HEK293 (cell line): ENCODE results near the gene SLPI.
A peak's percentile ranks its signal among the peaks of the same experiment; 100 is the strongest.

Source experiments
- CTCF ChIA-PET: fragments of 350-600 bp; formaldehyde crosslinking; extraction: SDS; loops from one replicate; lab custom pipeline; 2021; ENCODE audit warnings: antibody characterized with exemption; lab: Yijun Ruan, JAX
- POLR2A ChIA-PET: fragments of 300-600 bp; formaldehyde crosslinking; extraction: SDS; loops from one replicate; lab custom pipeline; 2020; ENCODE audit warnings: antibody characterized with exemption, inconsistent platforms; lab: Yijun Ruan, JAX
- H3K27ac ChIP-seq: fragments of 200-500 bp; sonication (Bioruptor generic); 2 replicates; pipeline ENCODE4 v1.5.1; 2014; ENCODE audit warnings: low read depth, low read length, control low read depth, inconsistent platforms; ENCODE audit errors: extremely low read depth
- H3K36me3 ChIP-seq, 2 experiments: fragments of 200-500 bp in 1 of 2; sonication (Bioruptor generic) in 1 of 2; 1 replicate in 1 of 2; 2 replicates in 1 of 2; pipeline ENCODE4 v1.5.1; 2014 to 2017; ENCODE audit warnings: inconsistent platforms in 2 of 2, low read length in 2 of 2; ENCODE audit not compliant: control insufficient read depth in 2 of 2, insufficient read depth in 1 of 2
- H3K4me1 ChIP-seq: fragments of 200-500 bp; sonication (Bioruptor generic); 2 replicates; pipeline ENCODE4 v1.5.1; 2014; ENCODE audit warnings: mild to moderate bottlenecking, low read length, inconsistent platforms; ENCODE audit not compliant: control insufficient read depth, insufficient read depth
- H3K4me3 ChIP-seq: 2 replicates; pipeline ENCODE4 v1.5.1; 2011; ENCODE audit warnings: low read depth, mild to moderate bottlenecking, control low read depth, low read length, moderate library complexity
- H3K9me3 ChIP-seq: fragments of 200-500 bp; sonication (Bioruptor generic); 2 replicates; pipeline ENCODE4 v1.5.1; 2014; ENCODE audit warnings: low read depth, low read length, inconsistent platforms; ENCODE audit not compliant: control insufficient read depth, insufficient read depth
- GLI2 ChIP-seq: fragments of 450-650 bp; formaldehyde crosslinking; IDR thresholded peaks from 2 replicates; pipeline ENCODE4; 2017; ENCODE audit warnings: missing biosample characterization, missing genetic modification characterization, low read depth, borderline replicate concordance
- GLI4 ChIP-seq: fragments of 450-650 bp; formaldehyde crosslinking; IDR thresholded peaks from 2 replicates; pipeline ENCODE4 v1.5.1; 2016; ENCODE audit warnings: missing biosample characterization, missing genetic modification characterization
- IKZF3 ChIP-seq: fragments of 450-650 bp; IDR thresholded peaks from 2 replicates; pipeline ENCODE4 v1.5.0; 2018; ENCODE audit warnings: missing biosample characterization, mild to moderate bottlenecking, missing genetic modification characterization, moderate library complexity
- KLF10 ChIP-seq: fragments of 450-650 bp; IDR thresholded peaks from 2 replicates; pipeline ENCODE4 v1.5.1; 2018; ENCODE audit warnings: missing biosample characterization, mild to moderate bottlenecking, missing genetic modification characterization
- OSR2 ChIP-seq: fragments of 450-650 bp; formaldehyde crosslinking; IDR thresholded peaks from 2 replicates; pipeline ENCODE4 v1.5.1; 2016; ENCODE audit warnings: missing biosample characterization, missing genetic modification characterization
- PRDM1 ChIP-seq: fragments of 450-650 bp; formaldehyde crosslinking; IDR thresholded peaks from 2 replicates; pipeline ENCODE4; 2016; ENCODE audit warnings: missing biosample characterization, missing genetic modification characterization
- SP2 ChIP-seq: fragments of 450-650 bp; formaldehyde crosslinking; IDR thresholded peaks from 2 replicates; pipeline ENCODE4 v1.5.1; 2016; ENCODE audit warnings: missing biosample characterization, missing genetic modification characterization
- ZEB2 ChIP-seq: fragments of 450-650 bp; formaldehyde crosslinking; IDR thresholded peaks from 2 replicates; pipeline ENCODE4 v1.5.1; 2016; ENCODE audit warnings: missing biosample characterization, missing genetic modification characterization
- ZFP41 ChIP-seq: fragments of 450-650 bp; formaldehyde crosslinking; IDR thresholded peaks from 2 replicates; pipeline ENCODE4 v1.5.1; 2016; ENCODE audit warnings: missing biosample characterization, missing genetic modification characterization, borderline replicate concordance
- ZNF174 ChIP-seq: fragments of 450-650 bp; formaldehyde crosslinking; IDR thresholded peaks from 2 replicates; pipeline ENCODE4 v1.5.0; 2017; ENCODE audit warnings: missing biosample characterization, mild to moderate bottlenecking, missing genetic modification characterization
- ZNF223 ChIP-seq: fragments of 450-650 bp; formaldehyde crosslinking; IDR thresholded peaks from 2 replicates; pipeline ENCODE4 v1.5.1; 2016; ENCODE audit warnings: missing biosample characterization, missing genetic modification characterization
- ZNF23 ChIP-seq: fragments of 450-650 bp; formaldehyde crosslinking; IDR thresholded peaks from 2 replicates; pipeline ENCODE4 v1.5.1; 2016; ENCODE audit warnings: missing biosample characterization, missing genetic modification characterization, borderline replicate concordance
- ZNF292 ChIP-seq: fragments of 450-650 bp; formaldehyde crosslinking; IDR thresholded peaks from 2 replicates; pipeline ENCODE4 v1.5.1; 2016; ENCODE audit warnings: low read depth, missing biosample characterization, missing genetic modification characterization, borderline replicate concordance
- ZNF341 ChIP-seq: fragments of 450-650 bp; formaldehyde crosslinking; IDR thresholded peaks from 2 replicates; pipeline ENCODE4; 2016; ENCODE audit warnings: low read depth, missing biosample characterization, missing genetic modification characterization
- ZNF366 ChIP-seq: fragments of 450-650 bp; formaldehyde crosslinking; conservative IDR thresholded peaks from 2 replicates; pipeline ENCODE4 v1.5.1; 2016; ENCODE audit warnings: missing biosample characterization, missing genetic modification characterization
- ZNF391 ChIP-seq: fragments of 450-650 bp; formaldehyde crosslinking; IDR thresholded peaks from 2 replicates; pipeline ENCODE4 v1.5.1; 2016; ENCODE audit warnings: low read depth, missing biosample characterization, missing genetic modification characterization, borderline replicate concordance
- ZNF426 ChIP-seq: fragments of 450-650 bp; formaldehyde crosslinking; IDR thresholded peaks from 2 replicates; pipeline ENCODE4 v1.5.1; 2017; ENCODE audit warnings: missing biosample characterization, missing genetic modification characterization, mild to moderate bottlenecking, inconsistent platforms, moderate library complexity
- ZNF433 ChIP-seq: fragments of 450-650 bp; formaldehyde crosslinking; IDR thresholded peaks from 2 replicates; pipeline ENCODE4 v1.5.1; 2016; ENCODE audit warnings: missing biosample characterization, missing genetic modification characterization, low read depth
- ZNF473 ChIP-seq: fragments of 450-650 bp; formaldehyde crosslinking; IDR thresholded peaks from 2 replicates; pipeline ENCODE4 v1.5.1; 2017; ENCODE audit warnings: missing biosample characterization, missing genetic modification characterization
- ZNF596 ChIP-seq: fragments of 450-650 bp; IDR thresholded peaks from 2 replicates; pipeline ENCODE4 v1.5.0; 2018; ENCODE audit warnings: missing biosample characterization, mild to moderate bottlenecking, missing genetic modification characterization, moderate library complexity
- ZNF600 ChIP-seq: fragments of 450-650 bp; formaldehyde crosslinking; IDR thresholded peaks from 2 replicates; pipeline ENCODE4 v1.5.1; 2016; ENCODE audit warnings: missing biosample characterization, missing genetic modification characterization
- ZNF624 ChIP-seq: fragments of 450-650 bp; formaldehyde crosslinking; IDR thresholded peaks from 2 replicates; pipeline ENCODE4 v1.5.1; 2017; ENCODE audit warnings: missing biosample characterization, missing genetic modification characterization
- ZNF658 ChIP-seq: fragments of 450-650 bp; formaldehyde crosslinking; IDR thresholded peaks from 2 replicates; pipeline ENCODE4; 2016; ENCODE audit warnings: missing biosample characterization, missing genetic modification characterization
- ZNF660 ChIP-seq: fragments of 450-650 bp; IDR thresholded peaks from 2 replicates; pipeline ENCODE4 v1.5.1; 2018; ENCODE audit warnings: missing biosample characterization, mild to moderate bottlenecking, missing genetic modification characterization
- TF ChIP-seq, protein P1 (sequence below): fragments of 450-650 bp; formaldehyde crosslinking; IDR thresholded peaks from 2 replicates; pipeline ENCODE4 v1.5.1; 2016; ENCODE audit warnings: missing biosample characterization, missing genetic modification characterization
- TF ChIP-seq, protein P2 (sequence below): fragments of 450-650 bp; formaldehyde crosslinking; IDR thresholded peaks from 2 replicates; pipeline ENCODE4 v1.5.1; 2016; ENCODE audit warnings: missing biosample characterization, missing genetic modification characterization, borderline replicate concordance

Gene SLPI

DNA sequence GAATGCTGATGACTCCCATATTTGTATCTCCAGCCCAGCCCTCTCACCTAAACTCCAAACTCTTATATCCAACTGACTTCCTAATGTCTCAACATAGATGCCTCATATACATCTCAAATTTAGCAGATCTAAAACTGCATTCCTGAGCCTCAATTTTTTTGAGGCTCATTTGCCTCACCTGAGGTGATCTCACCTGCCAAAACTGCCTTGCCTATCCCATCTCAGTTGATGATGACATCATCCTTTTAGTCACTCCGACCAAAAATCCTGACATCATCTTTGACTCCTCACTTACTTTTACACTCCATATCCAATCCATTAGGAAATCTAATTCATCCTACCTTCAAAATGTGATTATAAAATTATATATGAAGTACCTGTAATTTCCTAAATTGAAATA is 25.6 kb upstream of the SLPI start (continued):
- TF ChIP-seq ZNF433 (tag by site-specific recombination) (no peak), ZNF600 (tag by site-specific recombination) (peak; percentile 32; the same call in 1 of the 2 replicates), GLI2 (tag by site-specific recombination) (no peak), OSR2 (tag by site-specific recombination) (no peak), ZNF292 (tag by site-specific recombination) (no peak), ZNF366 (tag by site-specific recombination) (peak; percentile 30; the same call in 1 of the 2 replicates), ZNF23 (tag by site-specific recombination) (no peak), ZNF473 (no peak), IKZF3 (tag by site-specific recombination) (no peak), ZEB2 (tag by site-specific recombination) (0 out of 2 replicates have a peak, but pooled peaks have one; percentile 39)
- TF ChIP-seq, protein P1, sequence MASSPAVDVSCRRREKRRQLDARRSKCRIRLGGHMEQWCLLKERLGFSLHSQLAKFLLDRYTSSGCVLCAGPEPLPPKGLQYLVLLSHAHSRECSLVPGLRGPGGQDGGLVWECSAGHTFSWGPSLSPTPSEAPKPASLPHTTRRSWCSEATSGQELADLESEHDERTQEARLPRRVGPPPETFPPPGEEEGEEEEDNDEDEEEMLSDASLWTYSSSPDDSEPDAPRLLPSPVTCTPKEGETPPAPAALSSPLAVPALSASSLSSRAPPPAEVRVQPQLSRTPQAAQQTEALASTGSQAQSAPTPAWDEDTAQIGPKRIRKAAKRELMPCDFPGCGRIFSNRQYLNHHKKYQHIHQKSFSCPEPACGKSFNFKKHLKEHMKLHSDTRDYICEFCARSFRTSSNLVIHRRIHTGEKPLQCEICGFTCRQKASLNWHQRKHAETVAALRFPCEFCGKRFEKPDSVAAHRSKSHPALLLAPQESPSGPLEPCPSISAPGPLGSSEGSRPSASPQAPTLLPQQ (tag by site-specific recombination): peak; percentile 56; the same call in 1 of the 2 replicates

DNA sequence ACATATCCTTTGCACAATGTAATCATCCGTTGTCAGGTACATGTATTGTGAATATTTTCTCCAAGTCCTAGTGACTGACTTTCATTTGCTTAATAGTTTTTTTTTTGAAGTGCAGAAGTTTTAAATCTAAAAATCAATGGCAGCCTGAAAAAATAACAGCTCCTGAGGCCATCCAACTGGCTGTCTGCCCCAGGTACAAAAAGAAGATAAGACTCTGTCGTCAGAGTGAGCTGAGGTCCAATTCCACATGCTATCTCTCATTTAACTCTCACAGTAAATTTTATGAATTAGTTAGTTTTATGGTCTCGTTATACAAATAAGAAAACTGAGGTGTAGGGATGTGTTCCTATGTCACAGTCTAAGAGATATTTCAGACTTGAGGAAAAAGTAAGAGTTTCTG is 21.0 kb upstream of the SLPI start:
- POLR2A ChIA-PET: no interaction called here

DNA sequence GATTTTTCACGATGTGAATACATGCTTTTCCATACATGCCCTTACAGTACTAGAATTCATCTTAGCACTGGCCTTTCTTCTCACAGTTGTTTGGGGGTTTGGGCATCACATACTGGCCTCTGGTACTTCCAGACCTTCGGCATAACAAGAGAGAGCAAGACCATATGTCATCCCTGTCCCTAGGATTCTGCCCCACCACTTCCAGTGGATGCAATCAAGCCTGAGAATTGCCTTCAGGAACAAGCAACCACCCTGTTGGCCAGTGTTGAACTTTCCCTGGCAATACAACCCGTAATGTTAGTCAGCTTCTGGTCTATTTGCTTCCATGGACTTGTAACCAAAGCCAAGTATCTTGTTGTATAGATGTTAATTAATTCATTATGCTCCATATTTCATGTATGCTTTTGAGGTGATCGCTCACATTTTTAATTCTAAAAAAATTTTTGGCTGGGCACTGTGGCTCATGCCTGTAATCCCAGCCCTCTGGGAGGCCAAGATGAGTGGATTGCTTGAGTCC is 15.4 kb upstream of the SLPI start:
- no peaks in the 10 kb centered on the region for H3K36me3 ChIP-seq
- no peak overlapping the region for H3K27ac ChIP-seq
- ChIA-PET POLR2A (no interaction called here), CTCF (interaction anchor here (1.4 kb wide), 1 partner anchor 14 kb away, joined by 3 read pairs; no protein-coding TSS in a partner anchor)
- H3K9me3 ChIP-seq: no peaks in the 10 kb centered on the region
- TF ChIP-seq ZNF341: no peak
- TF ChIP-seq GLI4 (tag by site-specific recombination): no peak
- TF ChIP-seq ZNF426 (tag by site-specific recombination): no peak
- TF ChIP-seq PRDM1: no peak
- no peak overlapping the region for H3K4me3 ChIP-seq
- no peaks in the 10 kb centered on the region for H3K4me1 ChIP-seq

More for the DNA sequence above, 21.0 kb upstream of the SLPI start:
- TF ChIP-seq ZNF223 (tag by site-specific recombination): no peak
- no peak for TF ChIP-seq SP2 (tag by site-specific recombination)
- TF ChIP-seq KLF10 (tag by site-specific recombination): no peak
- TF ChIP-seq ZNF174: no peak
- no peak for TF ChIP-seq ZNF658 (tag by site-specific recombination)
- no peak for TF ChIP-seq ZNF391 (tag by site-specific recombination)
- TF ChIP-seq, protein P2, sequence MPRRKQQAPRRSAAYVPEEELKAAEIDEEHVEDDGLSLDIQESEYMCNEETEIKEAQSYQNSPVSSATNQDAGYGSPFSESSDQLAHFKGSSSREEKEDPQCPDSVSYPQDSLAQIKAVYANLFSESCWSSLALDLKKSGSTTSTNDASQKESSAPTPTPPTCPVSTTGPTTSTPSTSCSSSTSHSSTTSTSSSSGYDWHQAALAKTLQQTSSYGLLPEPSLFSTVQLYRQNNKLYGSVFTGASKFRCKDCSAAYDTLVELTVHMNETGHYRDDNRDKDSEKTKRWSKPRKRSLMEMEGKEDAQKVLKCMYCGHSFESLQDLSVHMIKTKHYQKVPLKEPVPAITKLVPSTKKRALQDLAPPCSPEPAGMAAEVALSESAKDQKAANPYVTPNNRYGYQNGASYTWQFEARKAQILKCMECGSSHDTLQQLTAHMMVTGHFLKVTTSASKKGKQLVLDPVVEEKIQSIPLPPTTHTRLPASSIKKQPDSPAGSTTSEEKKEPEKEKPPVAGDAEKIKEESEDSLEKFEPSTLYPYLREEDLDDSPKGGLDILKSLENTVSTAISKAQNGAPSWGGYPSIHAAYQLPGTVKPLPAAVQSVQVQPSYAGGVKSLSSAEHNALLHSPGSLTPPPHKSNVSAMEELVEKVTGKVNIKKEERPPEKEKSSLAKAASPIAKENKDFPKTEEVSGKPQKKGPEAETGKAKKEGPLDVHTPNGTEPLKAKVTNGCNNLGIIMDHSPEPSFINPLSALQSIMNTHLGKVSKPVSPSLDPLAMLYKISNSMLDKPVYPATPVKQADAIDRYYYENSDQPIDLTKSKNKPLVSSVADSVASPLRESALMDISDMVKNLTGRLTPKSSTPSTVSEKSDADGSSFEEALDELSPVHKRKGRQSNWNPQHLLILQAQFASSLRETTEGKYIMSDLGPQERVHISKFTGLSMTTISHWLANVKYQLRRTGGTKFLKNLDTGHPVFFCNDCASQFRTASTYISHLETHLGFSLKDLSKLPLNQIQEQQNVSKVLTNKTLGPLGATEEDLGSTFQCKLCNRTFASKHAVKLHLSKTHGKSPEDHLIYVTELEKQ (tag by site-specific recombination): no peak
- TF ChIP-seq ZNF596 (tag by site-specific recombination): no peak
- no peak for TF ChIP-seq ZFP41 (tag by site-specific recombination)
- no peak for TF ChIP-seq ZNF624 (tag by site-specific recombination)
- no peak for TF ChIP-seq ZNF660 (tag by site-specific recombination)
- no peaks in the 10 kb centered on the region for H3K9me3 ChIP-seq
- CTCF ChIA-PET: interaction anchor here (0.6 to 0.7 kb wide), 2 partner anchors 15 to 28 kb away, joined by 3 read pairs; no protein-coding TSS in a partner anchor
- H3K36me3 ChIP-seq: no peaks in the 10 kb centered on the region
- H3K4me3 ChIP-seq: no peak overlapping the region
- H3K27ac ChIP-seq: no peak overlapping the region
- no peaks in the 10 kb centered on the region for H3K4me1 ChIP-seq
